B cell (primary cell): ENCODE data around the gene TCF15. TPM values are rescaled to one million over a fixed set of nuclear protein-coding genes. Genes with fewer than 3 reads are reported as not detected.
A peak's percentile ranks its signal among the peaks of the same experiment; 100 is the strongest.

Source experiments
- ATAC-seq: fragments of 200-7000 bp; cut with Tn5 transposase; one replicate; pipeline ENCODE4 v1.10.0; 2021; ENCODE audit warnings: low read depth, mild to moderate bottlenecking, moderate number of reproducible peaks, moderate library complexity
- CTCF ChIA-PET: fragments of 350-600 bp; sonication (Branson Sonifier 250); formaldehyde crosslinking; loops from one replicate; lab custom pipeline; 2021; ENCODE audit warnings: antibody characterized with exemption, inconsistent platforms; lab: Charles Lee
- POLR2A ChIA-PET: fragments of 350-600 bp; sonication (Branson Sonifier 250); formaldehyde crosslinking; loops from one replicate; lab custom pipeline; 2021; ENCODE audit warnings: antibody characterized with exemption; lab: Charles Lee
- DNase-seq: peaks from one replicate; pipeline ENCODE4 v3.0.0; 2013
- H2AFZ ChIP-seq: 2 replicates; pipeline ENCODE4 v1.6.1; 2012; ENCODE audit warnings: mild to moderate bottlenecking, low read depth, low read length; ENCODE audit not compliant: insufficient read depth, poor library complexity, severe bottlenecking
- H3K27ac ChIP-seq, 2 donors: 1 replicate in 1 of 2; 2 replicates in 1 of 2; pipeline ENCODE4 v1.5.1; 2012 to 2013; ENCODE audit warnings: low read length in 2 of 2, mild to moderate bottlenecking in 2 of 2, moderate library complexity in 1 of 2
- H3K27me3 ChIP-seq, 4 experiments: fragments of 200-600 bp in 1 of 4; sonication (generic) in 1 of 4; replicated peaks in 1 of 4; 1 replicate in 2 of 4; 2 replicates in 2 of 4; pipeline versions ENCODE4 v1.6.1 to v1.7.0; 2013 to 2016; ENCODE audit warnings: low read length in 3 of 4, mild to moderate bottlenecking in 2 of 4, mixed read lengths in 1 of 4, moderate library complexity in 1 of 4; ENCODE audit not compliant: insufficient read depth in 4 of 4, control insufficient read depth in 3 of 4; ENCODE audit errors: control extremely low read depth in 1 of 4
- H3K36me3 ChIP-seq, 2 experiments: replicated peaks in 1 of 2; 1 replicate in 1 of 2; 2 replicates in 1 of 2; pipeline versions ENCODE4 v1.6.1 to v1.7.1; 2013; ENCODE audit warnings: low read length in 1 of 2; ENCODE audit not compliant: insufficient read depth in 2 of 2, control insufficient read depth in 1 of 2; ENCODE audit errors: control extremely low read depth in 1 of 2, extremely low read depth in 1 of 2
- H3K4me1 ChIP-seq, 2 donors: fragments of 200-600 bp in 1 of 2; sonication (generic) in 1 of 2; 1 replicate in 1 of 2; 2 replicates in 1 of 2; pipeline versions ENCODE4 v1.5.1 to v1.6.1; 2013 to 2017; ENCODE audit warnings: low read length in 2 of 2; ENCODE audit not compliant: control insufficient read depth in 2 of 2, insufficient read depth in 2 of 2
- H3K4me2 ChIP-seq: replicated peaks from 2 replicates; pipeline ENCODE3; 2012; ENCODE audit warnings: mild to moderate bottlenecking, low read depth, low read length; ENCODE audit not compliant: poor library complexity, severe bottlenecking
- H3K4me3 ChIP-seq, 5 experiments: fragments of 200-600 bp in 1 of 5; sonication (generic) in 1 of 5; 1 replicate in 3 of 5; 2 replicates in 2 of 5; pipeline versions ENCODE4 v1.5.1 to v1.7.0; 2011 to 2016; ENCODE audit warnings: low read length in 4 of 5, mild to moderate bottlenecking in 4 of 5, low read depth in 2 of 5, control low read depth in 1 of 5, moderate library complexity in 1 of 5; ENCODE audit not compliant: insufficient read depth in 1 of 5; ENCODE audit errors: control extremely low read depth in 1 of 5, extremely low read depth in 1 of 5
- H3K79me2 ChIP-seq: fragments of 200-600 bp; sonication (generic); one replicate; pipeline ENCODE4 v1.6.0; 2016; ENCODE audit warnings: low read length; ENCODE audit not compliant: control insufficient read depth, insufficient read depth
- H3K9ac ChIP-seq: fragments of 200-600 bp; sonication (generic); 2 replicates; pipeline ENCODE4 v1.6.1; 2017; ENCODE audit warnings: mild to moderate bottlenecking, low read length, moderate library complexity
- H3K9me3 ChIP-seq, 3 donors: one replicate each; pipeline versions ENCODE4 v1.6.1 to v1.7.1; 2013; ENCODE audit warnings: low read length in 2 of 3; ENCODE audit not compliant: control insufficient read depth in 2 of 3, insufficient read depth in 1 of 3; ENCODE audit errors: control extremely low read depth in 1 of 3
- H4K20me1 ChIP-seq: 2 replicates; pipeline ENCODE4 v1.6.0; 2012; ENCODE audit warnings: mild to moderate bottlenecking, low read length; ENCODE audit not compliant: insufficient read depth, control insufficient read depth, poor library complexity, severe bottlenecking
- H3K27ac Mint-ChIP-seq: one replicate; pipeline ENCODE4 v1.8.0; 2021; ENCODE audit warnings: mixed read lengths
- H3K27me3 Mint-ChIP-seq: one replicate; pipeline ENCODE4 v1.8.0; 2021; ENCODE audit warnings: mixed read lengths
- H3K4me1 Mint-ChIP-seq: one replicate; pipeline ENCODE4 v1.8.0; 2021; ENCODE audit warnings: mixed read lengths
- H3K4me3 Mint-ChIP-seq: one replicate; pipeline ENCODE4 v1.8.0; 2021; ENCODE audit warnings: mixed read lengths
- H3K9me3 Mint-ChIP-seq: one replicate; pipeline ENCODE4 v1.8.0; 2022; ENCODE audit warnings: mixed read lengths; ENCODE audit not compliant: insufficient read depth
- EZH2 ChIP-seq: IDR thresholded peaks from 2 replicates; pipeline ENCODE4 v1.6.1; 2012; ENCODE audit warnings: borderline replicate concordance, low read depth, mild to moderate bottlenecking, moderate library complexity, low read length; ENCODE audit not compliant: insufficient read depth, poor library complexity, severe bottlenecking
- WGBS: methylation state at CpG from one replicate; pipeline ENCODE4 v1.1.5; 2013; ENCODE audit warnings: missing lambda C conversion rate; ENCODE audit not compliant: insufficient coverage; 5-methylcytosine and 5-hydroxymethylcytosine counted together
- intact Hi-C: fragments of 100-400 bp; cut with micrococcal nuclease; formaldehyde crosslinking; loops from one replicate; pipeline ENCODE4 v1.10.0; 2022
- polyA plus RNA-seq: library from polyadenylated mRNA; depleted of rRNA; stranded (reverse); fragments of >200 nt; gene quantifications from 2 replicates; pipeline ENCODE4 v1.2.3, GENCODE V29; 2012
- total RNA-seq, 2 donors: library from RNA; stranded (reverse); fragments of 120-200 nt in 1 of 2; gene quantifications; 1 replicate in 1 of 2; 2 replicates in 1 of 2; pipeline versions ENCODE4 v1.2.3 to v1.2.4, GENCODE V29; 2013 to 2022
- TF ChIP-seq, protein P1 (sequence below): fragments of 200-600 bp; IDR thresholded peaks from one replicate; pipeline ENCODE4 v1.8.0; 2022; ENCODE audit warnings: antibody characterized with exemption, mild to moderate bottlenecking

Gene TCF15
- total and polyA plus RNA-seq, 2 donors (not counting 1 experiment from before 2014, with no cell fraction given), result not detected

DNA sequence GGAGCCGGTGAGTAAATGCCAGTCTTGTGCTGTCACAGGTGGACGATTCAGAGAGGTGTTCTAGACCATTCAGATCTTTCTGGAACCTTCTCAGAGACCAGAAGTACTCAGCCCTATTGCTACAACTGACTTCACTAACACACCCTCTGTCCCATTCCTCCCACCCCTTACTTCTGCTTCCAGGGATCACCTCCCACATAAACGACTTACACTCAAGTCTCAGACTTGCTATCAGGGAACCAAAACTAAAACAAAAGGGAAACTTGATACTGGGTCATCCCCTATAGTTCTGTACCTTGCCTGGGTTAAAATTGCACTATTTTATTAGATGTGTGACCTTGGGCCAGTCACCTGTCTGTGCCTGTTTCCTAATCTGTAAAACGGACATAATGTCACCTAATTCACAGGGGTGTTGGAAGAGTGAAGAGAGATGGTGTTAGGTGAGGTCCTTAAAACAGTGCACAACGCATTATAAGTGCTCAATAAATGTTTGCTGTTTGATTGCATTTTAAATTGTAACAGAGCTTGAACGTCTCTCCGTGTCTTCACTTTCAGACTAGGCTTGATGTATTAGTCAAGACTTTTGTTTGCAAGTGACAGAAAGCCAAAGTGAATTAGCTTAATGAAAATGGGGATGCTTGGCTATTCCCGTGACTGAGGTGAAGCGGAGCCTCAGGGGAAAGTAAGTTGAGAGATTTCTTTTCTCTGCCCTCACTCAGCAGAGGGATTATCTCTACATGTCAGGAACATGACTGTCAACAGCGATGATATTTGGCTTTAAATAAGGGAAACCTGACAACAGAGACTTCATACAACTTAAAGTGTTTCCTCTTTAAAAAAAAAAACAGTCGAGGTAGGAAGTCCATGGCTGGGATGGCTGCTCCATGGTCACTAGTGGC lies 45.9 kb upstream of the TCF15 start:
- H3K9me3 ChIP-seq, result no peaks in the 10 kb centered on the region
- Mint-ChIP-seq H3K9me3 (no peaks in the 10 kb centered on the region), H3K4me3 (no peak overlapping the region)

DNA sequence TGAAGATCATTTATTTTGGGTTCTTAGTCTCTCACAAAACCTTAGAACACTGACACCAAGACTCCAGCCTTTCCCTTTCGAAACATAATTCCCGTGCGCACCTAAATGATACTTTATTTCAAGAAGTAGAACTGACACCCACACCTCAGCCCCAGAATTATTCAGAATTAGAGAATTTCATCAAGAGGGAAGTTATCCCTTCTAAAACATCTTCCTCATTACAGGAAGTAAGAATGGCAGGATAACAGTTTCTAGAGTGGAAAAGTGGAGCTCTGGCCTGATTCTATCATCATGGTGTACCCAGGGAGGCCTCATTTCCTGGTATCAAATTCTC lies 44.3 kb upstream of the TCF15 start:
- Histone ChIP-seq H4K20me1 (no peaks in the 10 kb centered on the region), H3K36me3 (no peaks in the 10 kb centered on the region), H3K9me3 (no peaks in the 10 kb centered on the region), H3K79me2 (no peaks in the 10 kb centered on the region), H3K27ac (no peak overlapping the region), H3K27me3 (peaks cover 0 to 12% (median 4%) of the 10 kb centered on the region in 4 experiments), H3K4me3 (no peak overlapping the region), H3K9ac (no peak overlapping the region), H2AFZ (no peak overlapping the region), H3K4me2 (no peak overlapping the region), H3K4me1 (peaks cover 10 to 18% of the 10 kb centered on the region in 2 donors)
- TF ChIP-seq EZH2, result no peak
- TF ChIP-seq, protein P1, sequence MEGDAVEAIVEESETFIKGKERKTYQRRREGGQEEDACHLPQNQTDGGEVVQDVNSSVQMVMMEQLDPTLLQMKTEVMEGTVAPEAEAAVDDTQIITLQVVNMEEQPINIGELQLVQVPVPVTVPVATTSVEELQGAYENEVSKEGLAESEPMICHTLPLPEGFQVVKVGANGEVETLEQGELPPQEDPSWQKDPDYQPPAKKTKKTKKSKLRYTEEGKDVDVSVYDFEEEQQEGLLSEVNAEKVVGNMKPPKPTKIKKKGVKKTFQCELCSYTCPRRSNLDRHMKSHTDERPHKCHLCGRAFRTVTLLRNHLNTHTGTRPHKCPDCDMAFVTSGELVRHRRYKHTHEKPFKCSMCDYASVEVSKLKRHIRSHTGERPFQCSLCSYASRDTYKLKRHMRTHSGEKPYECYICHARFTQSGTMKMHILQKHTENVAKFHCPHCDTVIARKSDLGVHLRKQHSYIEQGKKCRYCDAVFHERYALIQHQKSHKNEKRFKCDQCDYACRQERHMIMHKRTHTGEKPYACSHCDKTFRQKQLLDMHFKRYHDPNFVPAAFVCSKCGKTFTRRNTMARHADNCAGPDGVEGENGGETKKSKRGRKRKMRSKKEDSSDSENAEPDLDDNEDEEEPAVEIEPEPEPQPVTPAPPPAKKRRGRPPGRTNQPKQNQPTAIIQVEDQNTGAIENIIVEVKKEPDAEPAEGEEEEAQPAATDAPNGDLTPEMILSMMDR, result no peak
- Mint-ChIP-seq H3K4me1 (peaks cover 20% of the 10 kb centered on the region), H3K4me3 (peak overlapping the region; percentile 77), H3K27ac (no peak overlapping the region), H3K9me3 (no peaks in the 10 kb centered on the region), H3K27me3 (peaks cover 23% of the 10 kb centered on the region)
- WGBS, result no CpG with 5 or more reads among the region's 3 CpGs
- intact Hi-C loops, result no loop called here
- POLR2A ChIA-PET, result no interaction called here
- CTCF ChIA-PET, result interaction anchor here (1.2 to 1.5 kb wide), 2 partner anchors 9 to 10 kb away, joined by 3 to 7 read pairs; no protein-coding TSS in a partner anchor
- ATAC-seq (no peak), DNase-seq (no peak)

More for the DNA sequence above, 45.9 kb upstream of the TCF15 start:
- Histone ChIP-seq H2AFZ (no peak overlapping the region), H3K27ac (no peak overlapping the region), H3K4me3 (no peak overlapping the region), H3K36me3 (no peaks in the 10 kb centered on the region), H3K4me1 (peaks cover 10 to 18% of the 10 kb centered on the region in 2 donors), H3K27me3 (peaks cover 0 to 19% (median 8%) of the 10 kb centered on the region in 4 experiments), H4K20me1 (no peaks in the 10 kb centered on the region), H3K79me2 (no peaks in the 10 kb centered on the region), H3K4me2 (no peak overlapping the region), H3K9ac (no peak overlapping the region)
- Mint-ChIP-seq H3K27ac (no peak overlapping the region), H3K27me3 (peaks cover 36% of the 10 kb centered on the region), H3K4me1 (peaks cover 20% of the 10 kb centered on the region)
- DNase-seq (no peak), ATAC-seq (no peak)
- intact Hi-C loops, result no loop called here
- POLR2A ChIA-PET, result no interaction called here
- TF ChIP-seq EZH2, result no peak
- TF ChIP-seq, protein P1, result no peak
- WGBS, result 82% methylated on average over 6 of the region's 11 CpGs
- CTCF ChIA-PET, result interaction anchor here (1.5 kb wide), 1 partner anchor 11 kb away, joined by 7 read pairs; no protein-coding TSS in a partner anchor
